HCT116 (cell line): ENCODE measurements around the gene TOR4A. TPM values are rescaled to one million over a fixed set of nuclear protein-coding genes. Genes with fewer than 3 reads are reported as not detected.

Experiments used
- ATAC-seq: fragments of 200-7000 bp; cut with Tn5 transposase; 2 replicates; pipeline ENCODE4 v1.9.1; 2020; ENCODE audit warnings: mild to moderate bottlenecking, moderate library complexity
- BruUV-seq: library from RNA; stranded (reverse); fragments of 400-500 nt; replicated peaks from 2 replicates; lab custom pipeline; 2021; lab: Mats Ljungman, UMichigan
- CTCF ChIA-PET: fragments of 300-600 bp; sonication (Branson Sonifier 250); formaldehyde crosslinking; loops from one replicate; lab custom pipeline; 2021; ENCODE audit warnings: antibody characterized with exemption; lab: Charles Lee
- POLR2A ChIA-PET: fragments of 300-600, 350-600 bp; sonication (Branson Sonifier 250); formaldehyde crosslinking; loops from one replicate; lab custom pipeline; 2021; ENCODE audit warnings: antibody characterized with exemption; lab: Charles Lee
- RAD21 ChIA-PET, 2 experiments: fragments of 300-600 bp; sonication (Branson Sonifier 250); formaldehyde crosslinking; loops; one replicate each; lab custom pipeline; 2023; ENCODE audit warnings: low total read pairs in 2 of 2; ENCODE audit not compliant: uncharacterized antibody in 2 of 2, unreplicated experiment in 2 of 2, low non-redundant PET in 1 of 2; lab: Charles Lee
- DNase-seq: peaks from one replicate; pipeline ENCODE4 v3.0.0-alpha.2; 2010; ENCODE audit warnings: low read depth, low spot score
- H2AFZ ChIP-seq: fragments of 200-600 bp; shearing (Covaris generic), sonication (generic); 2 replicates; pipeline ENCODE4 v1.6.1; 2017; ENCODE audit warnings: low read depth, mixed run types, mixed read lengths, antibody characterized with exemption, low read length; ENCODE audit not compliant: poor library complexity, severe bottlenecking
- H3K27ac ChIP-seq: 2 replicates; pipeline ENCODE4 v1.5.1; 2012; ENCODE audit warnings: low read depth, low read length
- H3K27me3 ChIP-seq: fragments of 200-600 bp; sonication (generic); 2 replicates; pipeline ENCODE4 v1.6.1; 2016; ENCODE audit warnings: mixed run types, low read length, mixed read lengths; ENCODE audit not compliant: insufficient read depth
- H3K36me3 ChIP-seq, 2 experiments: fragments of 200-500 bp in 1 of 2; fragments of 200-600 bp in 1 of 2; sonication (Bioruptor generic) in 1 of 2; sonication (generic) in 1 of 2; 2 replicates each; pipeline versions ENCODE4 v1.5.1 to v1.6.1; 2014 to 2016; ENCODE audit warnings: low read length in 2 of 2, inconsistent platforms in 1 of 2, mixed read lengths in 1 of 2, mixed run types in 1 of 2; ENCODE audit not compliant: insufficient read depth in 2 of 2, control insufficient read depth in 1 of 2
- H3K4me1 ChIP-seq, 2 experiments: fragments of 200-600 bp in 1 of 2; sonication (generic) in 1 of 2; 2 replicates each; pipeline versions ENCODE4 v1.5.1 to v1.6.1; 2012 to 2017; ENCODE audit warnings: low read length in 2 of 2, inconsistent platforms in 1 of 2, mild to moderate bottlenecking in 1 of 2, mixed read lengths in 1 of 2, mixed run types in 1 of 2, moderate library complexity in 1 of 2; ENCODE audit not compliant: insufficient read depth in 2 of 2, control insufficient read depth in 1 of 2
- H3K4me2 ChIP-seq: fragments of 200-600 bp; sonication (generic); 2 replicates; pipeline ENCODE4 v1.6.1; 2017; ENCODE audit warnings: mixed run types, low read length, mixed read lengths
- H3K4me3 ChIP-seq, 2 experiments: fragments of 200-600 bp in 1 of 2; sonication (generic) in 1 of 2; replicated peaks in 1 of 2; 2 replicates each; pipeline ENCODE4 v1.5.1; 2011 to 2016; ENCODE audit warnings: low read length in 2 of 2, control low read depth in 1 of 2, low read depth in 1 of 2, mild to moderate bottlenecking in 1 of 2, mixed read lengths in 1 of 2, mixed run types in 1 of 2
- H3K79me2 ChIP-seq: fragments of 200-600 bp; sonication (generic); 2 replicates; pipeline ENCODE4 v1.6.1; 2017; ENCODE audit warnings: mild to moderate bottlenecking, mixed run types, low read length, moderate library complexity, mixed read lengths; ENCODE audit not compliant: insufficient read depth
- H3K9ac ChIP-seq: fragments of 200-600 bp; sonication (generic); 2 replicates; pipeline ENCODE4 v1.6.1; 2016; ENCODE audit warnings: low read length, mixed read lengths
- H3K9me2 ChIP-seq: fragments of 200-600 bp; sonication (generic), shearing (Covaris generic); 2 replicates; pipeline ENCODE4 v1.6.1; 2017; ENCODE audit warnings: mixed run types, mild to moderate bottlenecking, moderate library complexity; ENCODE audit not compliant: insufficient read depth
- H3K9me3 ChIP-seq, 2 experiments: fragments of 200-500 bp in 1 of 2; fragments of 200-600 bp in 1 of 2; sonication (Bioruptor generic) in 1 of 2; sonication (generic) in 1 of 2; 2 replicates each; pipeline ENCODE4 v1.6.1; 2014 to 2017; ENCODE audit warnings: low read length in 2 of 2, mixed read lengths in 2 of 2, inconsistent platforms in 1 of 2, low read depth in 1 of 2, mild to moderate bottlenecking in 1 of 2, mixed run types in 1 of 2, moderate library complexity in 1 of 2; ENCODE audit not compliant: control insufficient read depth in 1 of 2, insufficient read depth in 1 of 2
- H4K20me1 ChIP-seq: fragments of 200-600 bp; sonication (generic), shearing (Covaris generic); 2 replicates; pipeline ENCODE4 v1.6.1; 2017; ENCODE audit warnings: mixed run types, mild to moderate bottlenecking, moderate library complexity; ENCODE audit not compliant: insufficient read depth
- CBX3 ChIP-seq: IDR thresholded peaks from 2 replicates; pipeline ENCODE4 v1.6.1; 2012; ENCODE audit warnings: low read depth
- CEBPB ChIP-seq: IDR thresholded peaks from 2 replicates; pipeline ENCODE4 v1.6.1; 2012; ENCODE audit warnings: low read depth
- EGR1 ChIP-seq: IDR thresholded peaks from 2 replicates; pipeline ENCODE4 v1.6.1; 2012; ENCODE audit warnings: low read depth
- FOSL1 ChIP-seq: IDR thresholded peaks from 2 replicates; pipeline ENCODE4 v1.6.1; 2012; ENCODE audit warnings: low read depth
- MAX ChIP-seq: IDR thresholded peaks from 2 replicates; pipeline ENCODE4 v1.6.1; 2012
- POLR2A ChIP-seq: IDR thresholded peaks from 2 replicates; pipeline ENCODE4 v1.7.0; 2011; ENCODE audit warnings: borderline replicate concordance; ENCODE audit not compliant: insufficient read depth, insufficient read length; ENCODE audit errors: extremely low read depth
- POLR2AphosphoS5 ChIP-seq: IDR thresholded peaks from 2 replicates; pipeline ENCODE4 v1.6.1; 2011; ENCODE audit warnings: mild to moderate bottlenecking, low read depth, low read length, moderate library complexity
- REST ChIP-seq: IDR thresholded peaks from 2 replicates; pipeline ENCODE4 v1.6.1; 2012; ENCODE audit warnings: low read depth
- SIN3A ChIP-seq: IDR thresholded peaks from 2 replicates; pipeline ENCODE4 v1.6.1; 2012; ENCODE audit warnings: low read depth
- SP1 ChIP-seq: IDR thresholded peaks from 2 replicates; pipeline ENCODE4 v1.6.1; 2012; ENCODE audit warnings: low read depth
- SRF ChIP-seq: IDR thresholded peaks from 2 replicates; pipeline ENCODE4 v1.6.1; 2012; ENCODE audit warnings: low read depth
- YY1 ChIP-seq: IDR thresholded peaks from 2 replicates; pipeline ENCODE4 v1.6.1; 2011; ENCODE audit warnings: low read length, low read depth, moderate library complexity, mild to moderate bottlenecking; ENCODE audit not compliant: insufficient replicate concordance; ENCODE audit errors: extremely low read depth
- ZFX ChIP-seq: fragments of 450-650 bp; IDR thresholded peaks from 2 replicates; pipeline ENCODE4 v1.6.1; 2017
- intact Hi-C: fragments of 100-400 bp; cut with micrococcal nuclease; formaldehyde crosslinking; loops from 2 replicates; pipeline ENCODE4 v1.10.0; 2022
- total RNA-seq: library from RNA; stranded (reverse); gene quantifications from one replicate; pipeline ENCODE4 v1.2.1, GENCODE V29; 2021; ENCODE audit not compliant: unreplicated experiment

The TOR4A gene
- total RNA-seq, 1 experiment from 2014 or later = 34.0 TPM

DNA sequence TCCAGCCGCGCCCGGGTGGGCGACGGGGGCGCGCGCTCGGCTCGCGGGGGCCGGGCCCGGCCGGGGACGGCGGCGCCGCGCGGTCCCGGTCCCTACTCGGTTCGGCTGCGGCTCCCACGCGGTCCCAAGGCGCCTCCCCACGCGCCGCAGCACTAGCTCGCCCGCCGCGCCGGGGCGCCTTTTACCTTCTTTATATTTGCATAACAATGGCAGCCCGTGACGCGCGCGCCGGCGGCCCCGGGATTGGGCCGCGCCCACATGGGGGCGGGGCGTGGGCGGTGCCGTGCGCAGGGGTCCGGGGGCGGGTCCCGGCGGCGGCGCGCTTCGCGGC lies 24.6 kb downstream of the TOR4A start, which contains the start of gene NRARP:
Gene NRARP (minus strand): TSS at position 154 of the 331 bp plus-strand sequence. CDS start 343 bp downstream, outside the sequence.
- ChIA-PET RAD21 (interaction anchor here (0.5 to 0.9 kb wide), 2 partner anchors 15 to 104 kb away, joined by 3 read pairs; no protein-coding TSS in a partner anchor), CTCF (interaction anchor here (0.7 to 2.1 kb wide), 17 partner anchors 8 to 250 kb away, joined by 3 to 16 read pairs (median 4); partner anchors contain the start of genes EXD3, MRPL41, NELFB and NOXA1), POLR2A (interaction anchor here (0.5 to 2.1 kb wide), 8 partner anchors 10 to 151 kb away, joined by 3 to 24 read pairs (median 4); no protein-coding TSS in a partner anchor)
- TF ChIP-seq REST (no peak), YY1 (peak; percentile 78), POLR2AphosphoS5 (peak; percentile 92), EGR1 (no peak), POLR2A (peak; percentile 94), CEBPB (no peak), SP1 (no peak), SIN3A (no peak), SRF (no peak), ZFX (no peak), FOSL1 (no peak), CBX3 (no peak), MAX (no peak)
- Histone ChIP-seq H3K79me2 (peaks cover 17% of the 10 kb centered on the region), H2AFZ (no peak within 1 kb of the TSS), H3K27me3 (no peaks in the 10 kb centered on the region), H3K9me3 (no peaks in the 10 kb centered on the region), H3K4me2 (peak within 1 kb of the TSS; percentile 97), H3K4me1 (peaks cover 20 to 65% of the 10 kb centered on the region in 2 experiments), H4K20me1 (peaks cover 2% of the 10 kb centered on the region; the same call in 1 of the 2 replicates), H3K27ac (peak within 1 kb of the TSS; percentile 78), H3K9ac (peak within 1 kb of the TSS; percentile 73), H3K9me2 (no peaks in the 10 kb centered on the region), H3K36me3 (no peaks in the 10 kb centered on the region), H3K4me3 (peak within 1 kb of the TSS; percentile 51 to 69)
- BruUV-seq = no TSS peak
- DNase-seq = peak; percentile 60
- intact Hi-C loops = no loop called here
- ATAC-seq = peak; percentile 76
